Kasumi-1 (cell line): ENCODE measurements around the gene TRAF3IP1.

Experiments used
- DNase-seq, 2 experiments: peaks; one replicate each; lab custom pipeline; 2025; lab: John Stamatoyannopoulos, UW

The TRAF3IP1 gene

DNA sequence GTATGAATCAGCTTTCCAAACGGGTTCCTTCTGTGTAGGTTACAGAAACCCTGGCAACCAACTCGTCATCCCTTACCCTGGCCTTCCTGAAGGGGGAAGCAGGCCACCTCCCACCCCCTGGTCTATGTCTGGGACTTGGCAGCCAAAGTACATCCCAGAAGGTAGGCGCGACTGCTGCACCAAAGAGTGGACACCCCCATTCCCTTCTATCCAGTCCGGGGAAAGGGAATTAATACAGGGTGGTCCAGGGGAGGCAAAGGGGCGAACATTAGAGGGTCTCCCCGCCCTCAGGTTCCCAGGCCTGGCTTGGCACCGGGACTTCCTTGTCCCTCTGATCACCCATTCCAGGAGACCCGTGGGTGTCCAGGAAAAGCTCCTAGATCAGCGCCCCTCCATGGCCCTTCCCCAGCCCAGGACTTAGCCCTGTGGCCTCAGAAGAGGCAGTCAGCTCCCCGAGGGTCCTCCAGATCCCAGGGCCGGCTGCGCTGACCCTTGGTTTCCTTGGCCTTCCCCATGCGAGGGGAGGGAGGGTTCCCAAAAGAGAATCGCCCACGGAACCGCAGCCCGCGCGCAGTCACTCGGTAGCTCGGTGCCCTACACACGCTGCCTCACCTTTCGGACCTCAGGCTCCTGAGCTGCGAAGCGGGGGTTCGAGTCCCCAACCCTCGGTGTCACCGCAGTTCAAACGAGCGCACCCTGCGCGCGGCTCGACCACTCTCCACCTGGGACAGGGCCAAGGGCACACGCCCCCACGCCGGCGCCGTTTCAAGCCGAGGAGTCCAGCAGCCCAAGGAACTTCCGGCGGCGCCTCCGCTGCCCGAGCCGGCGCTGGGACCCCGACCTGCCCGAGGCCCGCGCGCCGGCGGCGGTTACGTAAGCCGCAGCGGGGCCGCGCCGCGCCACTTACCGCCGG lies 32.3 kb upstream of the TRAF3IP1 start, which contains the start of gene PER2:
TSS of gene PER2 (minus strand) at position 874 of the 913 bp plus-strand sequence. CDS start 10,674 bp downstream, outside the sequence.
- DNase-seq, result peak; percentile 26 to 42

DNA sequence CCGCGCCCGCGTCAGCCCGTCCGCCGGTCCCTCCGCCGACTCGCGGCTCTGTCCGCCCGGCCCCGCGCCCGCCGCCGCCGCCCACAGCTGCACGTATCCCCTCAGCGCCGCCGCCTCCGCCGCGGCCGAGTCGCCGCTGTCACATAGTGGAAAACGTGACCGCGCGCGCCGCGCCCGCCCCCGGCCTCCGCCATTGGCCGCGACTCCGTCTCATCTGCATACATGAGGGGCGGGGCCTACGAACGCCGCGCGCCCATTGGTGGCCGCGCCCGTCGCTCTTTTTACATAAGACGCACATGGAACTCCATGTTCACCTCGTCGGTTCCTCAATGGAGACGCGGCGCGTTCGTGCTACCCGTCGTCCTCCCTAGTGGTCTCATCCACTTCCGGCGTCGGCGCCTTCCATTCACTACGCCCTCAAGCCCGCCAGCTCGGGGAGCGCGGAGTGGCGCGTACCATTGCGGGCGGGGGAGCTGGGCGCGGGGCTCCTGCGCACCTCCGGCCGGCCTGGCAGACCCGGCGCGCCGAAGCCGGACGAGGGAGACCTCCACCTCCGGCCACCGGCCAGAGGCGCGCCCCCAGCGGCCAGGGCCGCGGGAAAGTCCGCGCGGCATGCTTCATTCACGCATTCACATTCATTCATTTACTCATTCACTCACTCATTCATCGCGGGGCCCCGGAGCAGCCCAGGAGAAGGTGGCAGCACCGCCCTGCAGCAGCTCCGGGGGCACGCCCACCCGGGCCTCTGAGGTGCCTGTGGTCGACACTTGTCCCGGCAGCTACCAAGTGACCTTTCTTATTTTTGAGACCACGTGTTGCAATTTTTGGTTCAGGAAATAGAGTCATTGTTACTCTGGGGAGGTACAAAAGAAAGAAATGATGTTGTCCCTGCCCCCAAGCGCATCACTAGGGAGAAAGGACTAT lies 31.4 kb upstream of the TRAF3IP1 start:
- peak; percentile 75 to 88 for DNase-seq

GRCh38 chr2:238289574-238289973 lies 30.7 kb upstream of the TRAF3IP1 start:
- DNase-seq, result no peak

DNA sequence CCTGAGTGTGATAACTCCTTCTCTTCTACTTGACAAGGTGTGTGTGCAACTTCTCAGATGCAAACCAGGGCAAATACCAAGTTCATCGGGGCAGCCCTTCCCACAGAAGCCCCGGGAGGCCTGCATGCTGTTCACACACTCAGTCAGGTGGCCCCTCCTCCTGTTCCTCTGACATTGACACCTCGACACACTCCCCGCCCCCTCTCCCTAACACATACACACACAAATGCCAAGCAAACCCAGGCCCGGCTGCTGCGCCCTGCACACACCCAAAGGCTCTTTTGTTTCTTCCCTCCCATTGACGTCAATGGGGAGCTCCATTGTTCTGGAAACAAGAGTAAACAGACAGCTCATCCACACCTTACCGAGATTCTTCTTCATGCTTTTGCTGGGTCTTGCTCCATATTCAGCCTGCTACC lies 30.2 kb upstream of the TRAF3IP1 start:
- DNase-seq, result no peak

GRCh38 chr2:238290715-238291549 lies 29.4 kb upstream of the TRAF3IP1 start:
- DNase-seq, result no peak

GRCh38 chr2:238291550-238292281 lies 28.6 kb upstream of the TRAF3IP1 start:
- DNase-seq, result no peak

DNA sequence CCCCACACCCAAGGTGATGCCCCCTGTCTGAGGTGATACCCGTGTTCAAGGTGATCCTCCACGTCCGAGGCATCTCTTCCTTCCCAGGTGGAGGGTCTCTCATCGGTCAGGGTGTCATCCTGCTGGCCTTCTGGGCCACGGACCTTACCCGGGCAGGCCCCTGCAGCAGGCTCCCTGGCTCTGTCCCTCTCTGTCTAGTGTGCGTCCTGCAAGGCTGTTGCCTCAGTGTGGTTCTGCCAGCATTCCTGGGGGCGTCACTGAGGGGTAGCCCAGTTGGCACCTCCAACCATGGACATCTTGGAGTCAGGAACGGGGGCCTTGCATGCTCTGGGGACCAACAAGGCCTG lies 26.3 kb upstream of the TRAF3IP1 start:
- DNase-seq, result no peak

DNA sequence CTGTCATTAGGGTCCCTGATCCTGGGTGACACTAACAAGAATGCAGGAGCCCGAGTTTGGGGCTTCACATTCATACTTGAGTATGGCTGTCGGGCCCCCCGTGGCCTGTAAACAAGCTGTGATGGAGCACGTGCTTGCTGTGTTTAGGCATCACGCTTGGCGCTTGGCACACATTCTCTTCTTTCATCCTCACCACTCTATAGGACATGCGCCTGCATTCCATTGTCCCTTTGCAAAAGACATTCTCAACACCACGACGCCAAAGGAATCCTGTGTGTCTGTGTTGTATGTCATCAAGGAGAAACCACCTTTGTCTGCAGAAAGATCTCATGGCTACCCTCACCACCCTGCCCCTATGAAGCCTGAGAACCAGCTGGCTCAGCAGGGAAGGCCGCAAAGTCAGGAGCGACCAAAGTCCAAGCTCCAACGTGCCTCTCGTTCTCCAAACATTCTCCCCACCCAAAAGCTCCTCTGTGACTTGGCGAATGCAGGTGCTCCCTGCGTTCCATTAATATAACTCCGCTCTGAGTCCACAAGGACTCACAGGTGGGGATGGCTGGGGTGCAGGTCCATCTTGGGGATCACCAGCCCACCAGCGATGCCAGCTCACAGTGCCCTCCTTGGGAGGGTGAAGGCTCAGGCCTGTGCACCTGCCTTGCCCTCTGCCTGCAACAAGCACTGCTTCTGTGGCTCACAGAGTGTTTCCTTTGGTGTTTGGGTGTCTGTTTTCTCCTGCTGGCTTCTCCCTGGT lies 25.8 kb upstream of the TRAF3IP1 start:
- DNase-seq, result no peak

- DNase-seq, result no peak
Observed at GRCh38 chr2:238295144-238296112, 24.9 kb upstream of the TRAF3IP1 start.

DNA sequence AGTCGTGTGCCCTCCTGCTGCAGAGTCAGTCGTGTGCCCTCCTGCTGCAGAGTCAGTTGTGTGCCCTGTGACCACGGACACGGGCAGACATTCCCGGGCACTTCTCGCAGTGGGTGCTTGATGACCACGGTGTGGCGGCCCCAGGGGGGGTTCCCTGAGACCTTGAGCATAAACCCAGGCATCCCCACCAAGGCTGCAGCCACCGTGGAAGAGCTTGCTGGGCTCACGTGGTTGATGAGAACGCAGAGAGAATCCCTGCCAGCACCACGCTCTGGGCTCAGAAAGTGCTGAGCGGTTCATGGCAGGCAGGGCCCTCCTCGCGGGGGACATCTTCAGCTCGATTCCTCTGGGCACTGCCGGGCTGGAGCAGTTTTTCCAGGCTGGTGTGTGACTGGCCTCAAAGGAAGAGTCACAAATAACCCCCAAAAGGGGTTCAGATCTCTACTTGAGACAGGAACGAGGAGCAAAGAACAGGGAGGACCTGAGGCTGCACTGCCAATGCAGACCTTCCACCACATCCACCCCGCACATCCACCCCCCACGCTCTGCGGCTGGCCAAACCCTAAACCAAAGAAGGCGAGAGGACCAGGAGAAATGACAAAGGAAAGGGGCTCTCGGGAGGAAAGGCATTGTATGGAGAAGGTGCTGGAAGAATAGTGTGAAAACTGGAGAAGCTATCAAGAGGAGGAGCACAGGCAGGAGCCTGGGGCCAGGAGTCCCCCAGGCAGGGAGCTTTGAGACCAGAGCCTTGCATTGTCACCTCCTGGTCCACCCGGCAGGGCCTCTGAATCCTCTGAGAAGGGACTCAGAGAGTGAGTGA lies 23.5 kb upstream of the TRAF3IP1 start:
- no peak for DNase-seq

GRCh38 chr2:238299803-238300202 lies 20.5 kb upstream of the TRAF3IP1 start:
- no peak for DNase-seq

GRCh38 chr2:238302087-238302486 lies 18.2 kb upstream of the TRAF3IP1 start:
- DNase-seq, result no peak

- DNase-seq, result no peak
Observed at GRCh38 chr2:238302751-238303150, 17.6 kb upstream of the TRAF3IP1 start.

DNA sequence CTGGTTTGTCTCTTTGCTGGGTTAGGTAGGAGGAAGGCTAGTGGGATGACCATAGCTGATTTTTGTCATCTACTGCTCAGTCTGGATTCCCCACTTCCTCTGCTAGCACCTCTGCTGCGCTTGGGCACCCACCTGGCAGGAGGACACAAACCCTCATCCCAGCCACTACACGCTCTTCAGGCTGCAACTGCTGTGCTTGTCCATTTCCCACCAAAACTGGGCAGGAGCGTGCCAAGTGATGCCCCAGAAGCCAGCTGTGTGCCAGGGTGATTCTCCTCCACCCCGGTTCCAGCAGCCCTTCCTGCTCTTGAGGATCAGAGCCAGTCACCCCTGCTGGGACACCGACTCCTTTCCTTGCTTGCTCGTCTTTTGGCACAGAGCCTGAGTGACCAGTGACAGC lies 16.2 kb upstream of the TRAF3IP1 start:
- DNase-seq, result no peak

DNA sequence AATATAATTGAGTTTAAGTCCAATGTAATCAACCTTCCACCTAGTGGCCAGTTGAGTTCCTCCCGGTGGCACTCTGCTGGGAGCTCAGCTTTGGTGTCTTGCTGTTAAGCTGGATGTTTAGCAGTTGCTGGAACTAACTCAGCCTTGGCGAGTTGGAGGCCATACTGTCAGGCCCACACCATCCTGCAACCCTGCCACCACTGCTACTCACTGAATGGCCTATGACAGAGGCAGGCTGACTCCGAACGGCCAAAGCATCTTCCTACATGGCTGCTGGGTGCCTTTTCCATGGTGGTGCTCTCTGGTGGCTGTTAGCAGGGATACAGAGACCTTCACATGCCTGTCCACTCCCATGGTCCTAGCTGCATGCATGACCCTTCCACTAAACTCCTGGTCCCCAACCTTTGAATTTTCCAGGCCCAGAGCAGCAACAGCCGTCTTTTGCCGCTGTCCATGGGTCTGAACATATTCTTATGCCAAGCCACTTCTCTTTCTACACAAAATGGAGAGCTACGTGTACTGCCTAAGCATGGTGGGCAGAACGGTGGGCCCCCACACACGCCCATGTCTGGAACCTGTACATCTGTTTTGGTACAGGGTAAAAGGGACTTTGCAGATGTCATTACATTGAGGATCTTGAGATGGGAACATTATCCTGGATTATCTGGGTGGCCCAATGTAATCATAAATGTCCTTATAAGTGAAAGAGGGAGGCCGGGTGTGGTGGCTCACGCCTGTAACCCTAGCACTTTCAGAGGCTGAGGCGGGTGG lies 15.0 kb upstream of the TRAF3IP1 start:
- DNase-seq, result no peak

GRCh38 chr2:238305965-238306671 lies 14.2 kb upstream of the TRAF3IP1 start:
- no peak for DNase-seq

DNA sequence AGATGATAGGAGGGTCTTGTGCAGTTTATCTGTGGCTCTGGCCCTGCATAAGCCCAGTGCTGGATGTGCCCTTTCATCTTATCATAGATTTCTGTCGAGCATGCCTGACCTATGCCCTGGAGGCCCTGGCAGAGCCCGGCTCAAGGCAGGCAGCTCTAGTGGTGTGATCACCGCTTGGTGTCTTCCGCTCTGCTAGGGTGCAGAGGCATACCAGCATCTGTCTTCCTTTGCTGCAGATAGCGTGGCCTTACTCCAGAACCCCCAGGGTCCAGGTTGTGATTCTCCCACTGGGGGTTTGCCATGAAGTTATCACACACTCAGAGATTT lies 13.7 kb upstream of the TRAF3IP1 start:
- DNase-seq, result no peak
